Effector CD8-positive, alpha-beta T cell (primary cell): Measurements from ENCODE around the gene OMG.
"Not testable (repeated sequence)": the region's sequence is repeated elsewhere in the genome, so short reads cannot be mapped to it uniquely, and the experiment has no call there.

Source experiments
- DNase-seq: peaks from one replicate; lab custom pipeline; 2025; lab: John Stamatoyannopoulos, UW

The OMG gene

DNA sequence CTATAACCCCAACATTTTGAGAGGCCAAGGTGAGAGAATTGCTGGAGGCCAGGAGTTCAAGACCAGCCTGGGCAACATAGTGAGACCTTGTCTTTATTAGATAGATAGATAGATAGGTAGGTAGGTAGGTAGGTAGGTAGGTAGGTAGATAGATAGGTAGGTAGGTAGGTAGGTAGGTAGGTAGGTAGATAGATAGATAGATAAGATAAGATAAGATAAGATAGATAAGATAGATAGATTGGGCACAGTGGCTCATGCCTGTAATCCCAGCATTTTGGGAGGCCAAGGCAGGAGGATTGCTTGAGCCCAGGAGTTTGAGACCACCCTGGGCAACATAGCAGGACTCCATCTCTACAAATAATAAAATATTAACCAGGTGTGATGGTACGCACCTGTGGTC lies 34.1 kb downstream of the OMG start:
- not testable (repeated sequence) for DNase-seq

GRCh38 chr17:31261601-31262000 lies 35.4 kb downstream of the OMG start:
- DNase-seq: no peak

GRCh38 chr17:31260151-31260550 lies 36.9 kb downstream of the OMG start:
- DNase-seq: no peak

DNA sequence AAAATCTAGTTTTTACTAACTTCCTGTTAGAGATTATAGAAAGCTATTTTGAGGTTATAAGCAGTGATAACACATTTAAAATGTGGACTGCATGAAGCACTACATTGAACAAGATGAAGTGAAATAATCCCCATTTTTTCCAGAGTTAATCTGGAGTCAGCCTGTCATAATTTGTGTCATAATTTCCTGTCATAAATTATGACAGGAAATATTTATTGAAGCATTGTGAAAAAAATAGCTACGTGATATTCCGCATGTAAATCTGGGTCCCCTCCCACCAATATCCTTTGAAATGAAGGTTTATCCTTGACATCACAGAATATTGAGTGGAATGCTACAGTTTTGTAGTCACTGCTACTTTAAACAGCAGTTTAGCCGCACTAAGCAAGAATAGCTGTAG lies 40.1 kb downstream of the OMG start:
- no peak for DNase-seq

DNA sequence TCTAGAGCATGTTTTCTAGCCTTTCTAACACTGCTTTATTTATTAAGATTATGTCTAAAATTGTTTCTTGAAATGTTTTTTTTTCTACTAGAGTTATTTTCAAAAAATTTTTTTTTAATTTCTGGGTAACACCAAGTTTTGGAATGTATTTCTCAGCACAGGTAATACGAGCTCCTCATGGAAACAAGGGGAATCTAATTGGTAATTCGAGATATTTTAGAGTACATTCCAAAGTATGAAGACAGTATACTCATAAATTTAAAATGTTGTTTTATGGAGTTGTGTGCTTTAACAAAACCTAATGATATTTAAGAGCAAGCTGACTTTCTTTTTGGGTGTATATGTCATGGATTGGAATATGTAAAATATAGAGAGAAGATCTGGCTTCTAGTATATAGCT lies 42.4 kb downstream of the OMG start:
- DNase-seq: no peak

GRCh38 chr17:31252741-31253140 lies 44.3 kb downstream of the OMG start:
- DNase-seq: no peak

GRCh38 chr17:31251970-31252328 lies 45.1 kb downstream of the OMG start:
- no peak for DNase-seq

DNA sequence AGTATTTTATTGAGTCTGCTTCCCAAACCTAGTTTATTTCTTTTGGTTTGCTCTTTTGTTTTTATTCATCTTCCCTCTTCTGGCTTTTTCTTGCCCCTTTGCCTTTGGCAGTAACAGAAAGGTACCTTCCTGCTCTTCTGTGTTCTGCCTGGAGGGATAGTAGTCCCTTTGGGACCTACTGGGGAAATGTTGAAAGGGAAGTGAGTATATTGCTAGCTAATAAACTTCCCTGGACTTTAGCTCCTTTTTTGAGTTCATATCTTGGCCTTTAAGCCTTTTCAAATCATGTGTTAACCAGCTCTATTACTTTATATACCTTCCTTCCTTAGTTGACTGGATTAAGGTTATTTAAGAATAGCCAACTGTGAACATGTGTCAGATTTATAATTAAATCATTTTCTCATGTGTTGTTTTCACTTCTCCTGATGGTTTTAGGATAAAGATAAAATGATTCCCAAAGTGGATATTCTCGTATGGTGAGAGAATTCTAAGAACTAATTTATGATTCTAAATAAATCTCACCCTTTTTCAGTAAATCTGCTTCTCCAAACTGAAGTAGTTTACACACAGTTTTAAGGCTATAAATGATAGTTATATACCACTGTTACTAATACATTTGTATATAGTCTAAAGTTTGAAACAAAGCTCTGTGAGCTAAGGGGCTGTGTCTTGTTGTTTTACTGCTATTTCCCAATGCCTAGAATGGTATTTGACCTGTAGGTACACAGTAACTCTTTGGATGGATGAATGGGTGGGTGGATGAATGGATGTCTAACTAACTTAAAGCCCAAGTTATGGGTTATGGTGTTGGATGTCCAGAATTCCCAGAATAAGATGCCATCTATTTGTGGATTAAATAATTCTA lies 45.7 kb downstream of the OMG start:
- no peak for DNase-seq

DNA sequence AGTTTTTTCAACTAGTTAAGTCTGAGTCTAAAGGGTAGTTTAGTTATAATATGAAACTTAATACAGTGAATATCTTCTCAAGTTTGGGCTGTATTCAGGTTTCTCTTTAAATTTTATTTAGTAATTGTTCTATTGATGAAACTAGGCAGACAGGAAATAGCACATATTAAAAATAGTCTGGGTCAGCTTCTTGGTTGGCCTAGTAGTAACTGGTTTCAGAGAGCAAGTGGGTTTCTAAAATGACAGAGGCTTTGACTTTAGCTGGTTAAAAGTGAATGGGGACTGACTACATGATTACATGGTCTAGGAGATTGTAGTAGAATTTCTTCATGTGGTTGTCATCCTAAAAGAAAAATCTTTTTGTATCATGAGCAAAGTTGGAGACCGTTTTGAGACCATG lies 46.8 kb downstream of the OMG start:
- no peak for DNase-seq

GRCh38 chr17:31249835-31250141 lies 47.3 kb downstream of the OMG start:
- no peak for DNase-seq

DNA sequence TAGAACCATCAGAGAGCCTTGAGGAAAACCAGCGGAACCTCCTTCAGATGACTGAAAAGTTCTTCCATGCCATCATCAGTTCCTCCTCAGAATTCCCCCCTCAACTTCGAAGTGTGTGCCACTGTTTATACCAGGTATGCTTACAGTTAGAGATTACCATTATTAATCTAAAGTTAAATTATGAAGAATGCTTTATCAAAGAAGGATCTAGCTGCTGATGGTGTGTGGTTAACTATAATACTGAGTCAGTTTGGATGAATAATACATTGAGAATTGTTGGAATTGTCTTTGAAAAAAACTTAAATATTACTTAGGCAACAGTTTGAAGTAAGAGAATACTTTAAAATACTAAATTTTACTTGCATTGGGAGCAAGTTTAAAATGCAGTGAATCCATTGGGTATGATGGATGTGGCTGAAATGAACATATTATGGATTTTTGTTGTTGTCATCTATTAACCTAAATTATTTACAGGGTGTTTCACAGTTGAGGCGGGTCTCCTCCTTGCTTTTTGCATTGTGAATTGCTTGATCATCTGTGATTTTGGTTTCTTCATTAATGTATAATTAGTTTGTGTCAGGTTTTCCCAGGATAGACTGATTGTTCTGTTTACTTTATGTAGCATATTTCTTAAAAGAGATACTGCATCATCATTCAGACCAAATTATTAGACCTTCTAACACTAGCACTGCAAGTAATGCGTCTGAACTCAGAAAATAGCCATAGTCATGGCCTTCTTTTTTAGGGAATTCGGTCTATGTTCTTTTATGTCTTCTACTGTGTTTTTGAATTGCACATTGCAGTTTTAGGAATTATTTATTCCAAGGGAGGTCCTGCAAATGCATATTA lies 47.8 kb downstream of the OMG start:
- DNase-seq: no peak
